NCI-H2196 treated with DMSO at 0.1 percent for 48 hours (cell line): Measurements from ENCODE around the gene PAFAH1B1.
A peak's percentile ranks its signal among the peaks of the same experiment; 100 is the strongest.
"Not testable (repeated sequence)": the region's sequence is repeated elsewhere in the genome, so short reads cannot be mapped to it uniquely, and the experiment has no call there.

Experiments
- DNase-seq: peaks from one replicate; lab custom pipeline; 2025; ENCODE audit not compliant: unreplicated experiment; lab: John Stamatoyannopoulos, UW

The PAFAH1B1 gene

GRCh38 chr17:2594722-2595599 is 1.5 kb downstream of the PAFAH1B1 start:
- no peak for DNase-seq

- DNase-seq, result no peak
Observed at GRCh38 chr17:2595716-2596115, 2.3 kb downstream of the PAFAH1B1 start.

GRCh38 chr17:2598166-2598565 is 4.7 kb downstream of the PAFAH1B1 start:
- no peak for DNase-seq

GRCh38 chr17:2602597-2603017 is 9.2 kb downstream of the PAFAH1B1 start:
- DNase-seq, result peak; percentile 26

GRCh38 chr17:2608350-2608913 is 15.0 kb downstream of the PAFAH1B1 start:
- DNase-seq, result no peak

GRCh38 chr17:2609091-2609490 is 15.6 kb downstream of the PAFAH1B1 start:
- DNase-seq, result no peak

- DNase-seq, result no peak
Observed at GRCh38 chr17:2610195-2611175, 17.0 kb downstream of the PAFAH1B1 start.

- no peak for DNase-seq
Observed at GRCh38 chr17:2611627-2612026, 18.2 kb downstream of the PAFAH1B1 start.

- DNase-seq, result no peak
Observed at GRCh38 chr17:2612630-2613029, 19.2 kb downstream of the PAFAH1B1 start.

- no peak for DNase-seq
Observed at GRCh38 chr17:2613089-2613808, 19.8 kb downstream of the PAFAH1B1 start.

- no peak for DNase-seq
Observed at GRCh38 chr17:2615882-2616281, 22.4 kb downstream of the PAFAH1B1 start.

GRCh38 chr17:2621241-2621640 is 27.8 kb downstream of the PAFAH1B1 start:
- DNase-seq, result no peak

GRCh38 chr17:2621951-2622405 is 28.5 kb downstream of the PAFAH1B1 start:
- not testable (repeated sequence) for DNase-seq

- DNase-seq, result not testable (repeated sequence)
Observed at GRCh38 chr17:2622721-2623301, 29.4 kb downstream of the PAFAH1B1 start.

- no peak for DNase-seq
Observed at GRCh38 chr17:2624292-2624731, 30.9 kb downstream of the PAFAH1B1 start.

- DNase-seq, result not testable (repeated sequence)
Observed at GRCh38 chr17:2626626-2627219, 33.3 kb downstream of the PAFAH1B1 start.

- DNase-seq, result not testable (repeated sequence)
Observed at GRCh38 chr17:2628922-2629321, 35.5 kb downstream of the PAFAH1B1 start.

- DNase-seq, result no peak
Observed at GRCh38 chr17:2631211-2631610, 37.8 kb downstream of the PAFAH1B1 start.

- peak; percentile 35 for DNase-seq
Observed at GRCh38 chr17:2634361-2634960, 41.0 kb downstream of the PAFAH1B1 start.
